ENCODE data around the gene MDM2. TPM values are rescaled to one million over a fixed set of nuclear protein-coding genes. Genes with fewer than 3 reads are reported as not detected.

The MDM2 gene
- total RNA-seq, 1 experiment from 2014 or later = 159 TPM

DNA sequence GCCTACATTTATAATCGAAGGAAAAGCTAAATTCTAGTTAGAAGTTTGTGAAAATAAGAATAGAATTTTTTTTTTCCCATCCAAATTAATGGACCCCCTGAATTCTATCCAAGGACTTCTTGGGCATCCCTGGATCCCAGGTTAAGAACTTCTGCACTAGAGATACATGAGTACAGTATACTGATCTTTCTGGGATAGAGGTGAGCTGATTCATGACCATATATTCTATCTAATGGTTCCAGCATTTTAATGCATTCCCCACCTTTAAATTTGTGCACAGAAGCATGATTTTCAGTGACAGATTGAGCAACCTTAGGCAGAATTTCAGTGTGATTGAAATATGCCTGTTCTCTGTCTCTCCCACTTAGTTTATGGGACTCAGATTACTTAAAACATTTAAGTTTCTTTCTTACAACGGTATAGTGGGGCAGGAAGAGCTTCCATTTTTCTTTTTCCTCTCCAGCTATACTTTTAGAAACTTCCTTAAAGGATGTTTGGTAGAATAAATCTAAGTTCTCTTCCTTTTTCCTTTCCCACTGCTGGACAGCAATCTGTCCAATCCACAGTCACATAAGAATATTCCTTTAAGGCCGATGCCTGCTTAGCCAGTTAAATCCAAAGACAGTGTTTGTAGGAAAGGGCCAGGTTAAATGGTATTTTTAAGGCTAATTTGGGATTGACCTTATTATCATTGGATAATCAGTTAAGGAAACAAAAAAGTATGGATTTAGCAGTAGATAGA lies 6.7 kb downstream of the MDM2 start:
- H3K79me2 ChIP-seq (ENCODE audit: insufficient read depth, low read length) = peaks cover 5% of the 10 kb centered on the region; the same call in 1 of the 2 replicates

More for the DNA sequence above, 6.7 kb downstream of the MDM2 start:
- Histone ChIP-seq H3K23me2 (ENCODE audit: insufficient read length, low read depth, low read length, poor library complexity, severe bottlenecking) (no peaks in the 10 kb centered on the region), H3K9me3 (ENCODE audit: control insufficient read depth, low read depth, low read length) (no peaks in the 10 kb centered on the region), H3K9ac (ENCODE audit: extremely low read depth, insufficient read length, low read length) (no peak overlapping the region), H3T11ph (ENCODE audit: low read length) (no peak overlapping the region), H3K27ac (ENCODE audit: insufficient read length, low read depth, low read length) (no peak overlapping the region), H3K14ac (ENCODE audit: insufficient read depth, low read length) (no peak overlapping the region), H2BK20ac (ENCODE audit: low read depth, low read length, poor library complexity, severe bottlenecking) (no peak overlapping the region), H3K18ac (ENCODE audit: insufficient read length, low read depth, low read length) (no peak overlapping the region), H3K23ac (ENCODE audit: insufficient read length, low read depth, low read length) (no peak overlapping the region), H3K79me1 (ENCODE audit: insufficient read depth, low read depth, low read length, poor library complexity, severe bottlenecking) (no peaks in the 10 kb centered on the region), H2BK5ac (ENCODE audit: insufficient read length, low read length) (no peak overlapping the region), H3K56ac (ENCODE audit: insufficient read length, low read depth, low read length) (no peak overlapping the region), H4K8ac (replicated peaks; ENCODE audit: insufficient read length, low read depth, low read length) (no peak overlapping the region), H3K4me2 (ENCODE audit: insufficient read depth, insufficient read length, low read length) (no peak overlapping the region), H2BK12ac (ENCODE audit: insufficient read length, low read depth, low read length) (no peak overlapping the region), H2AK5ac (ENCODE audit: insufficient read length, low read length) (no peak overlapping the region), H3K4ac (ENCODE audit: low read depth, low read length) (no peak overlapping the region), H2AFZ (ENCODE audit: low read length) (no peak overlapping the region), H2BK15ac (ENCODE audit: low read depth, low read length) (no peak overlapping the region), H3K4me1 (ENCODE audit: insufficient read depth, low read length) (no peaks in the 10 kb centered on the region), H3K27me3 (ENCODE audit: insufficient read depth, low read length) (no peaks in the 10 kb centered on the region), H2BK120ac (ENCODE audit: low read depth, low read length, poor library complexity, severe bottlenecking) (no peak overlapping the region), H4K5ac (ENCODE audit: insufficient read length, low read depth, low read length) (no peak overlapping the region), H4K20me1 (ENCODE audit: control insufficient read depth, insufficient read depth, insufficient read length) (no peaks in the 10 kb centered on the region), H4K91ac (ENCODE audit: insufficient read length, low read depth, low read length) (no peak overlapping the region)
- DNase-seq = no peak
- TF ChIP-seq, protein P1, sequence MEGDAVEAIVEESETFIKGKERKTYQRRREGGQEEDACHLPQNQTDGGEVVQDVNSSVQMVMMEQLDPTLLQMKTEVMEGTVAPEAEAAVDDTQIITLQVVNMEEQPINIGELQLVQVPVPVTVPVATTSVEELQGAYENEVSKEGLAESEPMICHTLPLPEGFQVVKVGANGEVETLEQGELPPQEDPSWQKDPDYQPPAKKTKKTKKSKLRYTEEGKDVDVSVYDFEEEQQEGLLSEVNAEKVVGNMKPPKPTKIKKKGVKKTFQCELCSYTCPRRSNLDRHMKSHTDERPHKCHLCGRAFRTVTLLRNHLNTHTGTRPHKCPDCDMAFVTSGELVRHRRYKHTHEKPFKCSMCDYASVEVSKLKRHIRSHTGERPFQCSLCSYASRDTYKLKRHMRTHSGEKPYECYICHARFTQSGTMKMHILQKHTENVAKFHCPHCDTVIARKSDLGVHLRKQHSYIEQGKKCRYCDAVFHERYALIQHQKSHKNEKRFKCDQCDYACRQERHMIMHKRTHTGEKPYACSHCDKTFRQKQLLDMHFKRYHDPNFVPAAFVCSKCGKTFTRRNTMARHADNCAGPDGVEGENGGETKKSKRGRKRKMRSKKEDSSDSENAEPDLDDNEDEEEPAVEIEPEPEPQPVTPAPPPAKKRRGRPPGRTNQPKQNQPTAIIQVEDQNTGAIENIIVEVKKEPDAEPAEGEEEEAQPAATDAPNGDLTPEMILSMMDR (conservative IDR thresholded peaks at IDR 0.05) = no peak
- Mint-ChIP-seq H3K9me3 (no peaks in the 10 kb centered on the region), H3K4me3 (no peak overlapping the region), H3K36me3 (ENCODE audit: insufficient read depth in 1 of 3, low read depth in 3 of 3) (peaks cover 20 to 81% (median 70%) of the 10 kb centered on the region in 3 experiments; a peak in 6 of 7 replicates), H3K4me1 (peaks cover 0 to 13% of the 10 kb centered on the region in 2 experiments; a peak in 2 of 4 replicates), H3K27ac (no peak overlapping the region), H3K27me3 (ENCODE audit: low read depth) (no peaks in the 10 kb centered on the region)
- WGBS (ENCODE audit: extremely low coverage, insufficient read length, low lambda C conversion rate) = no CpG with 5 or more reads among the region's 3 CpGs
